Measurements from ENCODE around the gene COQ8B.
"Not testable (repeated sequence)": the region's sequence is repeated elsewhere in the genome, so short reads cannot be mapped to it uniquely, and the experiment has no call there.

The COQ8B gene

DNA sequence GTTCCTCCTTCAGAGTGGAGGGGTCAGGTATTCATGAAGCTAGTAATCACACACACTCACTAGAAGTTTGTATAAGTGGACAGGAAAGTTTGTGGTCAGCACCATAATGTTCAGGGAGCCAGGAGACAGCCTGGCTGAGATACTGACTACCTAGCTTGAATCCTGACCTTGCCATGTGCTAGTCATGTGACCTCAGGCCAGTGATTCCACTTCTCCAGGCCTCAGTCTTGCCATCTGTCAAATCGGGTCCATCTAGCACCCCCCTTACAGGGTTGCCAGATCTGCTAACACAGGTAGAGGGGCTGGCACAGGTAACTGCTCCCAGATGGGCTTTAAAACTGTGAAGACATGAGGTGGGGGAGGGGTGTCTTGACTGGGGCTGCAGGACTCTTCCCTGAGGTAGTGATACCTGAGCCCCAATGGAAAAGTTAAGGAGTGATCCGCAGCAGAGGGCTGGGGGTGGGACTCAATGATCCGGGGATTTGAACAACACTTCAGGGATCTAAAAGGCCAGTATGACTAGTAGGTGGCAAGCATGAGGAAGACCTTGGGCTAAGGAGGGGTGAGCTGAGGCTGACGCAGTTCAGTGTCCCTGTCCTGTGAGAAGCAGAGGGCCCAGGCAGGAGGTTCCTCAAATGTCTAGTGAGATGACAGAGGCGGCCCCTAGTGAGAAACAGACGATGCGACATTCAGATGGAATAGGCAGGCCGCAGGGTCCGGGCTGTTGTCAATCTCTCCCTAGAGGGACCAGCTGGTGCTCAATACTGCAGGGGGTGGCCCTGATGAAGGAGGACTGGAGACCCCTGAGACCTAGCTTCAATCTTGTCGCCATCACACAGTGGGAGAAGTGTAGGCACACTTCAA is 25.1 kb upstream of the COQ8B start:
- peak; percentile 23 for DNase-seq

DNA sequence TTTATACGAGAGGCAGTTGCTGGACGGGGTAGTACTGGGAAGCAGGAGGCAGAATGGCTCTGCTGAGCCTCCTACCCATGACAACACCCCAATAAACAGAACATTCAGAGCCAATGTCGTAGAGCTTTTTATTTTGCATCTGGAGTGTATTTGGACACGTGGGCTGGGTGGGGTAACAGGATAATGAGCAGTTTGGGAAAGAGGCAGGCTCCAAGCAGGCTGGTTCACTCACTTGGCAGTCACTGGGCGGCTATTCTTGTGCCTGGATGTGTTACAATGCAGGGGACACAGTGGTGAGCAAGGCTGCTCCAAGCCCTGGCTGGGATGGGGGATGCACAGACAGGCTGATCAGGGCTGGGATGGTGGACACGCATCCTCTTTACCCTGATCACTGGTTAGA is 24.1 kb upstream of the COQ8B start:
- DNase-seq = no peak

DNA sequence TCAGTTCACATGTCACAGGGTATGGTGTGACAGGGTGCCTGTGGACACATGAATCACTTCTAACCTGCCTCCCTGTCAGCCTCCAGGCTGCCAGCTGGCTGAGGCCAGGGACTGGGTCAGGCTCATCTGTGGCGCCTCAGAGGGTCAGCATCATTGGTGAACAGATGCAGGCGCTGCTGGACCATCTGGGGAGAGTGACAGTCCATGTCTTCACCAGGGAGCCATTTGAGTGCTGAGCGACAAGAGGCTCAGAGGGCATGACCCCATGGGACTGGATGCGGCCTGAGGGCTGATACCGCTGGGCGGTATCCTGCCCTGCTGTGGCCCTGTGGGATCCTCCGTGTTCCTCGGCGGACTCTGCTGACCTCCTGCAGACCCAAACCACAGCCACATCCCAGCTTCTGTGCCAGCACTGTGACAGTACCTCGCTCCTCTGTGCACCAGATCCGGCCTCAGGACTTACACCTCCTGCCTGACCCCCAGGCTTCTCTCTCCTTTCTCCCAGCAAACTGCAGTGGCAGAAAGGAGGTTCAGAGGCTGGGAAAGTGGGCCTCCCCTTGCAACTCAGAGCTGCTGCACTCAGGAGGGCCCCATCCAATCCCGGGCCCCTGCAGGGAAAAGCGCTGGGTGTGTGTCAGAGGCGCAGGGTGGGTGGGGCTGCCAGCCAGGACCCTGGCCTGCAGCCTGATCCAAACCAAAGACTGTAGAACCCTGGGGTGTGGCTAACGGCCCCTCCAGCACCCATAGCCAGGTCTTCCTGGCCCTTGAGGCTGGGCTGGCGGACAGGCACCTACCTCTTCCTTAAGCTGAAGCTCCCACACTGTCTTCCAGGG is 23.4 kb upstream of the COQ8B start:
- peak; percentile 53 for DNase-seq

DNA sequence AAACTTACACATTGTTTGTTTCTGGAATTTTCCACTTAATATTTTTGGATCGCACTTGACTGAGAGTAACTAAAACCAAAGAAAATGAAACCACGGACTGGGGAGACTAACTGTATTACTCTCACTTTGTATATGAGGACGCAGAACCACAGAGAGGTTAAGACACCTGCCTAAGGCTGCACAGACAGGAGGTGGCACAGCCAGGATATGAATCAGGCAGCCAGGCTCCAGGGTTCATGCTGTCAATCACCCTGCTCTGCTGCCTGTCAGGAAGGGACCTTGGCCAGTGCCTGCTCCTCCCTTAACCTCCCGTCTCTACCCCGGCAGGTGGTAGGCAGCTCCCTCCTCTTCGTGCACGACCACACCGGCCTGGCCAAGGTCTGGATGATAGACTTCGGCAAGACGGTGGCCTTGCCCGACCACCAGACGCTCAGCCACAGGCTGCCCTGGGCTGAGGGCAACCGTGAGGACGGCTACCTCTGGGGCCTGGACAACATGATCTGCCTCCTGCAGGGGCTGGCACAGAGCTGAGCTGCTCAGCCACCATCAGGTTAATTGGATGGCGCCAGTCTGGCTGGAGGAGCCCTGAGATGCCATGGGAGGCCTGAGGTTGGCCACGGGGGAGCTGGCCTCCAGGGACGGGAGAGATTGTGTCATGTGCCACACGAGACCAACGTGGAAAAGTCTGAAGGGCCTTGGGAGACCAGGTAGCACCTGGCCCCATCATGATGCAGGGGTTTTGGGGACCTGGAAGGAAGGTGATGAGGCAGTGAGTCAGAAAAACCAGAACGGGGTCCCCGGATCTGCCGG is 22.5 kb upstream of the COQ8B start:
- no peak for DNase-seq

DNA sequence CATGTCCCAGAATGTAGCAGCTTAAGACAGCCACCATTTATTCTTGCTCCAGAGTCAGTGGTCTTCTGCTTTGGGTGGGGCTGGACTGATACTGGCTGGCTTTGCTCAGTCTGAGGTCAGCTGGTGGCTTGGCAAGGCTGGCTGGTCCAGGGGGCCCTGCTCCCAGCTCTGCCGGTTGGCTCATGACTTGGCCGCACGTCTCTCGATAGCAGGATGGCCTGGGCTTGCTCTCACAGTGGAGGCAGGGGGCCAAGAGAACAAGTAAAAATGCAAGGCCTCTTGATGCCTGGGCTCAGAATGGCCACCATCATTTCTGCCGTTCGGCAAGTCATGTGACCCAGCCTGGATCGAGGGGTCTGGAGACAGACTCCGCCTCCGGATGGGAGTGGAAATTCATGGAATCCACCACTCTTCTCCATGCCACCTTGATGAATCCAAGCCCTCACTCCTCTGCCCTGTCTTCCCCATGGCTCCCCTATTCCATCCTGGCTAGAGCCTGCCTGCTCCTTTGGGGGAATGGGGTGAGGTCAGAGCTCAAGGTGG is 20.5 kb upstream of the COQ8B start:
- no peak for DNase-seq

DNA sequence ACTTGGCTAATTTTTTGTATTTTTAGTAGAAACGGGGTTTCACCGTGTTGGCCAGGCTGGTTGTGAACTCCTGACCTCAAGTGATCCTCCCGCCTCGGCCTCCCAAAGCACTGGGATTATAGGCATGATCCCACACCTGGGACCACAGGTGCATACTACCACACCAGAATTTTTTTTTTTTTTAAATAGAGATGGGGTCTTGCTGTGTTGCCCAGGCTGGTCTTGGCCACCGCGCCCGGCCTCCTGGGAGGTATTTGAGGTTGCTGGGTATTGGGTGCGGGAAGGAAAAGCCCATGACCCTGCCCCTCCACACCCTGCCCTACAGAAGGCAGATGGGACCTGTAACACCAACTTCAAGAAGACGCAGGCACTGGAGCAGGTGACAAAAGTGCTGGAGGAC is 20.0 kb upstream of the COQ8B start:
- no peak for DNase-seq

DNA sequence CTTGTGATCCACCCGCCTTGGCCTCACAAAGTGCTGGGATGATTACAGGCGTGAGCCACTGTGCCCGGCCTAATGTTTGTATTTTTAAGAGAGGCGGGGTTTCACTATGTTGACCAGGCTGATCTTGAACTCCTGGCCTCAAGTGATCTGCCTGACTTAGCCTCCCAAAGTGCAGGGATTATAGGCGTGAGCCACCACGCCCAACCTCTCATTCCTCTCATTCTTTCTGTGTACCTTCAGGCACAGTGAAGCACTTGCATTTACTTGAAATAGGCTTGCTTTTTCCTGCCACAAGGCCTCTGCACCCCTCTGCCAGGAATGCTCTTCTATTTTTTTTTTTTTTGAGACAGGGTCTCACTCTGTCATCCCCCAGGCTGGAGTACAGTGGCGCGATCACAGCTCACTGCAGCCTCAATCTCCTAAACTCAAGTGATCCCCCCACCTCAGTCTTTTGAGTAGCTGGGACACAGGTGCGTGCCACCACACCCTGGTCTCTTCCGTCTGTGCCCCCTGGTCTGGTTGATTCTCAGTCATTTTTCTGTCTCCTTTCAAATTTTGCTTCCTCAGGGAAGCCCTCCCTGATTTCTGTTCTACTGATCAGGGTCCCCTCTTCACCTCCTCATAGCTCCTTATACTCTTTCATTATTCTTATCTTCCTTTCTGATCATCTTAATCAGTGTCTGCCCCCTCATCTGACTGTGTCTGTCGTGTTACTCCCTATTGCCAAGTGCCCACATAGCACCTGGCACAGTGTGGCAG is 18.5 kb upstream of the COQ8B start:
- DNase-seq = no peak

DNA sequence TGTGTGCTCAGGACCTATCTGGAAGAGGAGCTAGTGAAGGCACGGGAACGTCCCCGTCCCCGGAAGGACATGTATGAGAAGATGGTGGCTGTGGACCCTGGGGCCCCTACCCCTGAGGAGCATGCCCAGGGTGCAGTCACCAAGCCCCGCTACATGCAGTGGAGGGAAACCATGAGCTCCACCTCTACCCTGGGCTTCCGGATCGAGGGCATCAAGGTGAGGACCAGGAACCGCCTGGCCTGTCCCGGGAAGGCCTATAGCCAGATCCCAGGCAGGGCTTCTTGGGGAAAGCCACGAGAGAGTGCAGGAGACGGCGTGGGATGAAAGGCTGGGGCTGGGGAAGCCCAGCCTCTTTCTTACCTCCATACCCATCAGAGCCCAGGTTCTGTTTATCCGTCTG is 16.5 kb upstream of the COQ8B start:
- no peak for DNase-seq

DNA sequence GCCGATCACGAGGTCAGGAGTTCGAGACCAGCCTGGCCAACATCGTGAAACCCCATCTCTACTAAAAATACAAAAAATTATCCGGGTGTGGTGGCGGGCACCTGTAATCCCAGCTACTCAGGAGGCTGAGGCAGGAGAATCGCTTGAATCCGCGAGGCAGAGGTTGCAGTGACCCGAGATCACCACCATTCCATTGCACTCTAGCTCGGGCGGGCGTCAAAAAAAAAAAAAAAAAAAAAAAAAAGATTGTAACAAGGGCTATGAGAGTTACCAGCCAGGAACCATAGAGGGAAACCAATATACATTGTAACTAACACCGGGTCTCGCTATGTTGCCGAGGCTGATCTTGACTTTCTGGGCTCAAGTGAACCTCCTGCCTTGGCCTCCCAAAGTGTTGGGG is 15.6 kb upstream of the COQ8B start:
- not testable (repeated sequence) for DNase-seq

DNA sequence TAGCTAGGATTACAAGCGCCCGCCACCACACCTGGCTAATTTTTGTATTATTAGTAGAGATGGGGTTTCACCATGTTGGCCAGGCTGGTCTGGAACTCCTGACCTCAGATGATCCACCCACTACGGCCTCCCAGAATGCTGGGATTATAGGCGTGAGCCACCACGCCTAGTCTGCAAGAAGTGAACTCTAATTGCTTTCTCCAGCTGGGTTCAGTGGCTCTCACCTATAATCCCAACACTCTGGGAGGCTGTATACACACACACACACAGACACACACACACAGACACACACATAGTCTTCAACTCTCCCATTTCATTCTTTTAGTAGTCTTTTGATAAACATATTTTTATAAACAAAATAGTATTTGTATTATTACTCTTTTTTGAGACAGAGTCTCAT is 13.4 kb upstream of the COQ8B start:
- not testable (repeated sequence) for DNase-seq

DNA sequence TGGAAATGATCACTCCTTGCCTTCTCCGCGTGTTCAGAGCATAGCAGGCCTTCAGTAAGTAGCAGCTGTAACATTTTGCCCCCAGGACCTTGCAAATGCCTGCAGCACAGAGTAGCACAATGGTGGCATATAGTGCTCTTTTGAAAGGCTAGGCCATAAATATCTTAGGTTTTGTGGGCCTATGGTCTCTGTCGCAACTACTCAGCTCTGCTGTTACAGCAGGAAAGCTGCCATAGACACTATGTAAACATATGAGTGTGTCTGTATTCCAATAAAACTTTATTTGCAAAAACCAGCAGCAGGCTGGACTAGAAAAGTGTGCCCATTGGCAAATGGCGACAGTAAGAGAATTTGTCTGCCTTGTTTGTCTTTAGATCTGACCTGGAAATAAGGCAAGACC is 9.6 kb upstream of the COQ8B start:
- peak; percentile 78 for DNase-seq

DNA sequence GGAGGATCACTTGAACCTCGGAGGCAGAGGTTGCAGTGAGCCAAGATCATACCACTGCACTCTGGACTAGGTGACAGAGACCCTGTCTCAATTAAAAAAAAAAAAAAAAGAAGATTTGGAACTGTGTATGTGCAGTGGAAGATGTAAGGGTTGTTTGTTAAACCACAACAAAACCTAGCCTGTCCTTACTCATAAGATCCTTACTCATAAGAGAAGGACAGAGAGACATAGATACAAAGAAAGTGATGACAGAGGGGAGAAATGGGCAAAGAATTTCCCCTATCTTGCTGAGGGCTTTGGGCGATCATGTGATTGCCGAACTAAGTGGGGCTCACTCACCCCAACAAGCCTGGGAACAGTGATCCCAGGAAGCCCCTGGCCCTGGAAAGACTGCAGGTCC is 8.2 kb upstream of the COQ8B start:
- DNase-seq = no peak

DNA sequence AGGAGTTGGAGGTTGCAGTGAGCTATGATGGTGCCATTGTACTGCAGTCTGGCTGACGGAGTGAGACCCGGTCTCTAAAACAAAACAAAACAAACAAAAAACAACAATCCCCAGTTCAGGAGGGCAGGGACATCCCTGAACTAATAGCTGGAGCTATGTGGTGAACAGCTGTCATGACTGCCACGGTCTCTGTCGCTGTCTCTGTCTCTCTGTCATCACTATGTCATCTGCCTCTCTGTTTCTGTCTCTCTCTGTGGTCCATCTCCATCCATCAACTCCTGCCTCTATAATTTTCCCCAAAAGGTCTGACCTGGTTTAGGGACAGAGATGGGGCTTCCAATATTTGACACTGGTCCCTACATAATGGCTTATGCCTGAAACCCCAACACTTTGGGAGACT is 7.6 kb upstream of the COQ8B start:
- DNase-seq = no peak

DNA sequence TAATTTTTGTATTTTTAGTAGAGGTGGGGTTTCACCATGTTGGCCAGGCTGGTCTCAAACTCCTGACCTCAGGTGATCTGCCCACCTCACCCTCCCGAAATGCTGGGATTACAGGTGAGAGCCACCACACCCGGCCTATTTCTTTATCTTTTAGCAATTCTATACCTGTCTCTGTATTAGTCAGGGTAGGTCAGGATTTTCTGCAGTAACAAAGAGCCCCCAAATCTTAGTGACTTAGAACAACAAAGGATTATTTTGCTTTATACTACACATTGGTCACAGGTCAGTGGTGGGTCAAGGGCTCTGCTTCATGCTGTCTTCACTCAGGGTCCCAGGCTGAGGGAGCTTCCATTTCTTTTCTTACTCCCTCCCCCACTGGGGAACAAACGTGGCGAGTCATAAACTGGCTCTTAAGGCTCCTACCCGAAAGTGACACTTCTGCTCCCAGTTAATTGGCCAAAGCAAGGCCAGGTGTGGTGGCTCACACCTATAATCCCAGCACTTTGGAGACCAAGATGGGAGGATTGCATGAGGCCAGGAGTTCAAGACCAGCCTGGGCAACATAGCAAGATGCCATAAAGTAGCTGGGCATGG is 7.1 kb upstream of the COQ8B start:
- DNase-seq = no peak

DNA sequence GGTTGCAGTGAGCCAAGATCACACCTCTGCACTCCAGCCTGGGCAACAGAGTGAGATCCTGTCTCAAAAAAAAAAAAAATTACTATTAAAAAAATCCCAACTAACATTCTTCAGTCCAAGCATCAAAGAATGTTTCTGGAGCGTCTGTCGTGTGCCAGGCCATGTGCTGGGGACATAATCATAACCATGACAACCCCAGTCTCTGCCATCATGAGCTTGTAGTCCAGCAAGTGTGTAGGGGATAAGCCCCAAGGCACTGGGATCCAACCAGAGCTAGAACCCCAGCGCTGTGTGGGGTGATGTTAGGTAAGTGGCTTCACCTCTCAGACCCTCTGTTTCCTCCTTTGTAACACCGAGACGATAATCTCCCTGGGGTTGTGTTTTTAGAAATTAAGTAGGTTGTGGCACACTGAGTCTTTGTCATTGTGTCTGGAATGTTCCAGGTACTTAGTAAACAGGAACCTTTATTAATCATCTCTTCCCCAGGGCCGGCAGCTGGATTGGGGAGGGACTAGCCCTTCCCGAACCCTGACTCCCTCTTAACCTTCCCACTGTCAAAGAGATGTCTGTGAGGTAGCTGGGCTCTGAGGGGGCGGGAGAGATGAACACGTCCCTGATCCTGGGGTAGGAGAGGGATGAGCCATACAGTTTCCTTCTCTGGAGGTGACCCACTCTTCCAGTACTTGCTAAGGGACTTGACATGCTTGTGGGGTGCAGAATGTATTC is 5.4 kb upstream of the COQ8B start:
- no peak for DNase-seq

DNA sequence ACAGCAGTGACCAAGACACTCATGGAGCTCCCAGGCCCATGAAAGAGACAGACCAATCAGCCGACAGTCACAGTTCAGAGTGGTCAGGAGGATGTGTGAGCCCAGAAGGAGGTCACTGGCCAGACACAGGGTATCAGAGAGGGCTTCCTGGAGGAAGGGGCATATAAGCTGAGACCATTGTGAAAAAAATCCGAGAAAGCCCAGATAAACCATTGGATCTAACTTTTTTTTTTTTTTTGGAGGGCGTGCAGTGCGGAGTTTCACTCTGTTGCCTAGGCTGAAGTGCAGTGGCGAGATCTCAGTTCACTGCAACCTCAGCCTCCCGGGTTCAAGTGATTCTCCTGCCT is 4.4 kb upstream of the COQ8B start:
- DNase-seq = no peak

DNA sequence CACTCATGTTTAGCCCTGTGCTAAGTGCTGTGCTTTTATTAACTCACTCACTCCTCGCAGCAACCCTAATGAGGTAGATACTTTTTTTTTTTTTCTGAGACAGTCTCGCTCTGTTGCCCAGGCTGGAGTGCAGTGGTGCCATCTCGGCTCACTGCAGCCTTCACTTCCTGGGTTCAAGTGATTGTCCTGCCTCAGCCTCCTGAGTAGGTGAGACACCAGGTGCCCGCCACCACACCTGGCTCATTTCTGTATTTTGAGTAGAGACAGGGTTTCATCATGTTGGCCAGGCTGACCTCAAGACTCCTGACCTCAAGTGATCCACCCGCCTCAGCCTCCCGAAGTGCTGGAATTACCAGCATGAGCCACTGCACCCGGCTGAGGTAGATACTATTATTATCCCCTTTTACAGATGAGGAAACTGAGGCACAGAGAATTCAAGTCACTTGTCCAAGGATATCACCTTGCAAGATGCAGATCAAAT is 2.8 kb upstream of the COQ8B start:
- DNase-seq = no peak

DNA sequence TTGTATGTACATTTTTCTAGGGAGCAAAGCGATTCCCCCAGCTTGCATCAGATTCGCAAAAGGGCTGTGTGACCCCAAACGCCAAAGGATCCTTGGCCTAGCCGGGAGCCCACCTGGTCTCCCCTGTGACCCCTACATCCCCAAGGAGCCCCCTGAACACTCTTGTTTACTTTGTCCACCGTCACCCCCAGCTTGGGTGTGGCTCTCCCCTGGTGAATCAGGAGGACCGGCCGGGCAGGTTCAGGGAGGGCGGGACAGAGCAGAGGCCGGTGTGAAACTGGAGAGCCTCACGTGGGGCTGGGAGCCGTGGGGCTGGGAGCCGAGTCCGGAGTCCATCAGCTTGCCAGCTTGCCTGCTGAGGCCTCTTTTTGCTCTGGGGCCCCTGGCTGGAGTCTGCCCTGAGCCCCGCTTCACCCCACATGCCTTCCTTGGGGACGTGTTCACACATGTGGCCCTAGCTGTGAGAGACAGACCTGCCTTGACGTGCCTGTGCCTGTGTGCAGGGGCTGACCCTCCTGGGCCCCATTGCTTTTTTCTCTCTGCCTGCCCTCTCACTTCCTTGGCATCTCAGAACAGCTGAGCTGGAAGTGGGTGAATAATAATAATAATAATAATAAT is 2.2 kb upstream of the COQ8B start:
- DNase-seq = no peak

DNA sequence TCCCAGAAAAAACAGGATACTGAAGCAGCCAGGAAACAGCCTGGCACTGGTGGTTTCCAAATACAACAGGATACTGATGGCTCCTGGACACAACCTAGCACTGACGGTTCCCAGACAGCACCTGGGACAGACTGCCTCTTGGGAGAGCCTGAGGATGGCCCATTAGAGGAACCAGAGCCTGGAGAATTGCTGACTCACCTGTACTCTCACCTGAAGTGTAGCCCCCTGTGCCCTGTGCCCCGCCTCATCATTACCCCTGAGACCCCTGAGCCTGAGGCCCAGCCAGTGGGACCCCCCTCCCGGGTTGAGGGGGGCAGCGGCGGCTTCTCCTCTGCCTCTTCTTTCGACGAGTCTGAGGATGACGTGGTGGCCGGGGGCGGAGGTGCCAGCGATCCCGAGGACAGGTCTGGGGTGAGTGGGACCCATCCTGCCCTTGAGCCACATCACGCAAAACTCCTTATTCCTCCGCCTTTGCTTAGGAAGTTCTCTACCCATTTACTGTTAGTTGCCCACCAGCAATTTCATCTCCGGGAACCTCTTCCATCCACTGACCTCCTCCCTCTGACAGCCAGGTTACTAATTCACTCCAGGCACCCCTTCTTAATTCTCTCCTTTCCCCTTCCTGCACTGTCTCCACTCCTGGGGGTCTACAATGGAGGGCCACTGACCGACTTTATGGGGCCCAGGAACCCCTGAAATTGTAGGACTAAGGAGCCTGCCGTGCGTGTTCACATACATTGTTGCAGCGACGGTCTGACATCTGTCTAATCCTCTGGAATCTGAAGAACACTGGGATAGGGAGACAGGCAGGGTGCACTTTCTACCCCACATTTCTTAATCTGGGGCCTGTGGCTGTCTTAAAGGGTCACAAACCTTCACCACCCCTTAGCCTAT is 1.4 kb upstream of the COQ8B start:
- DNase-seq = no peak

Data from MV-4-11 (cell line).